H54 (cell line): Measurements from ENCODE around the gene CNGB1.
"Not testable (repeated sequence)": the region's sequence is repeated elsewhere in the genome, so short reads cannot be mapped to it uniquely, and the experiment has no call there.

ENCODE experiments used
- DNase-seq: peaks from one replicate; pipeline ENCODE4 v3.0.0; 2011; ENCODE audit warnings: low spot score, mixed read lengths; ENCODE audit not compliant: insufficient read length
- FAIRE-seq: peaks from 3 replicates; lab custom pipeline; 2011; peaks lifted over from hg19 to GRCh38; lab: Jason Lieb, UNC
- POLR2A ChIP-seq: IDR thresholded peaks from 2 replicates; pipeline ENCODE4 v1.6.1; 2011; ENCODE audit warnings: low read depth, mild to moderate bottlenecking, low read length

CNGB1 gene

DNA sequence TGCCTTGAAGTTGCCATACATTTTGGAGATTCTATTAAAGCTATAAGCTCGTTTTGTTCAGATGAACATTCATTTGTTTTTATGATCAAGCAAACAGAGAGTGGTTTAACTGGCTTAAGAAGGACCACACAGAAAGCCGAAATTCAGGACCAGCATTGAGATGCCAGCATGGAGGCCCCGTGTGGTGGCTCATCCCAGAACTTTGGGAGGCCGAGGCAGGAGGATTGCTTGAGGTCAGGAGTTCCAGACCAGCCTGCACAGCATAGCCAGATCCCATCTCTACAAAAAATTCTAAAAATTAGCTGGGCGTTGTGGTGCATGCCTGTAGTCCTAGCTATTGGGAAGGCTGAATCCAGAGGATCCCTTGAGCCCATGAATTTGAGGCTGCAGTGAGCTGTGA is 122.7 kb downstream of the CNGB1 start:
- DNase-seq, result no peak
- no peak for FAIRE-seq
- no peak for TF ChIP-seq POLR2A

GRCh38 chr16:57846931-57847330 is 124.0 kb downstream of the CNGB1 start:
- not testable (repeated sequence) for DNase-seq, FAIRE-seq

- DNase-seq (no peak), FAIRE-seq (no peak)
- TF ChIP-seq POLR2A, result no peak
Measured at GRCh38 chr16:57846078-57846697, 124.7 kb downstream of the CNGB1 start.

DNA sequence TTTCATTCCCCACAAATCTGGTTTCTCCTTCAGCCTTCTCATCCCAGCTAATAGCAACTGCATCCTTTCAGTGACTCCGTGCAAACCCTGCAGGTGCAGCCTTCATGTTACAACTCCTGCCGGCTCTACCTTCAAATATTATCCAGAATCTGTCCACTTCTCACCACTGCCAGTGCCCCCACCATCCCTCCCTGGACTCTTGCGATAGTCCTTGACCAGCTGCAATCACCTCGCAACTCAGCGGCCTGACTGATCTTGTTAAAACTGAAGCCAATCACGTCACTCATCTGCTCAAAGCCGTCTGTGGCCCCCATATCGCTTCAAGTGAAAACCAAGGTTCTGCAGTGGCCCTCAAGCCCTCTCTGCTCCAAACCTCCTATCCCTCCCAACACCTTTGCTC is 125.8 kb downstream of the CNGB1 start:
- TF ChIP-seq POLR2A, result no peak
- DNase-seq (no peak), FAIRE-seq (no peak)

GRCh38 chr16:57844416-57845030 is 126.4 kb downstream of the CNGB1 start:
- TF ChIP-seq POLR2A, result no peak
- no peak for DNase-seq
- no peak for FAIRE-seq

- FAIRE-seq, result no peak
- no peak for TF ChIP-seq POLR2A
Measured at GRCh38 chr16:57843400-57843799, 127.5 kb downstream of the CNGB1 start.

DNA sequence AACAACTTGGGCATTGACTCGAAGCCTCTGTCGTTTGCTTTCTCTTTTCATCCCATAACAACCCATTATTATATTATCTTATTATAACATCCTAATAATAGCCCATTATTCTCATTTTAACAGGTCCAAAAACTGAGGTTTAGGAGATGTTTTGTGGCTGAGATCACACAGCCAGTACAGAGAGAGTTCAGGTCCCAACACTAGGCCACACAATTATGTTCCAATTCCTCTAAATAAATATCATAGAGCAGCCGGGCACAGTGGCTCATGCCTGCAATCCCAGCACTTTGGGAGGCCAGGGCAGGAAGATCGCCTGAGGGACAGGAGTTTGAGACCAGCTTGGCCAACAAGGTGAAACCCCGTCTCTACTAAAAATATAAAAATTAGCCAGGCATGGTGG is 128.3 kb downstream of the CNGB1 start:
- FAIRE-seq, result no peak
- no peak for TF ChIP-seq POLR2A

More at GRCh38 chr16:57843400-57843799, 127.5 kb downstream of the CNGB1 start:
- no peak for DNase-seq

DNA sequence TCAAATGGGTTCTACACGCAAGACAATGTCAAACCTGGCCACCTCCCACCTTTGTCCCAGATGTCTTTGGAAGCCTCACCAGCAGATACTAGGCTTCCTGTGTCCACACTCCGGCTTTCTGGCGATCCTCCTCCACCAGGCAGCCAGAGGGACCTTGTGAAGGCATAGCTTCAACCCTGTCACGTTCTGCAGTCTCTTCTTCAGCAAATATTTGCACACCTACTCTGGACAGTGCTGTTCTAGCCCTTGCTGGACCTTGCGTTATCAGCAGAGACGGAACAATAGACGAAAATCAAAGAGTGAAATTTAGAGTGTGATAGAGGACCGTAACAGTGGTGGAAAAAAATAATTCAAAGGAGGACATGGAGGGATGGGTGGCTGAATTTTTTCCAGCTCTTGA is 130.1 kb downstream of the CNGB1 start:
- no peak for TF ChIP-seq POLR2A
- no peak for FAIRE-seq

More for the DNA sequence above, 128.3 kb downstream of the CNGB1 start:
- DNase-seq, result no peak

DNA sequence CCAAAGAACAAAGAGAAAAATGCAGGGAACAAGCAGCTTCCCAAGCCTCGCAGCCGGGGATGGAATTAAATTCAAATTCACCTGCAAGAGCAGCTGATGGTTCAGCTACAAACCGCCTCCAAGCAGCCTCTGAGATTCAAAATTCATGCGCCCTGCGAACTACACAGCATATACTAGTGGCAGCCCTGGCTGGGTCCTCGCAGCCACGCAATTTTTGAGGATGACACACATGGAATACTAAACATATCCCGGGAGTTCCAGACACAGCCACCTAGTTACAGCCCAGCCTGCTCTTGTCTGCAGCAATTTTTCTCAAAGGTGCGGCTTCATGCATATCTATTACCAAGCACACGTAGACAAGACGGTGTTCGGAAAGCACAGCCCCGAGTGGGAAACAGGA is 132.8 kb downstream of the CNGB1 start:
- DNase-seq (no peak), FAIRE-seq (no peak)
- TF ChIP-seq POLR2A, result no peak

More for the DNA sequence above, 130.1 kb downstream of the CNGB1 start:
- DNase-seq, result no peak

- FAIRE-seq (no peak), DNase-seq (no peak)
- TF ChIP-seq POLR2A, result no peak
Measured at GRCh38 chr16:57837305-57838125, 133.4 kb downstream of the CNGB1 start.

DNA sequence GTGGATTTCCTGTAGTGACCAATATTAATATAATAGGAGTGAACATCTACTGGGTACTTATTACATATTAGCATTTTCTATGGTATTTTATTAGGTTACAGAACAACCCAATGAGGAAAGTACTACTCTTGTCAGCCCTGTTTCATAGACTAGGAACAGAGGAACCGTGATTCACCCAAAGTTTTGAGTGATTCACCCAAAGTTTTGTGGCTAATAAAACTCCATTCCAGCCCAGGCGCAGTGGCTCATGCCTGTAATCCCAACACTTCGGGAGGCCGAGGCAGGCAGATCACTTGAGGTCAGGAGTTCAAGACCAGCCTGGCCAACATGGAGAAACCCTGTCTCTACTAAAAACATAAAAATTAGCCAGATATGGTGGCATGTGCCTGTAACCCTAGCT is 135.5 kb downstream of the CNGB1 start:
- peak; percentile 65 for FAIRE-seq
- peak; percentile 46 for DNase-seq

GRCh38 chr16:57834936-57835335 is 136.0 kb downstream of the CNGB1 start:
- FAIRE-seq, result peak; percentile 57
- DNase-seq, result peak; percentile 65
- no peak for TF ChIP-seq POLR2A
